Calu3 (cell line): ENCODE results near the gene LRMDA. TPM values are rescaled to one million over a fixed set of nuclear protein-coding genes. Genes with fewer than 3 reads are reported as not detected.
A peak's percentile ranks its signal among the peaks of the same experiment; 100 is the strongest.

Experiments used
- BruUV-seq: library from RNA; stranded (reverse); fragments of 400-500 nt; replicated peaks from 2 replicates; lab custom pipeline; 2021; lab: Mats Ljungman, UMichigan
- CTCF ChIA-PET: fragments of 300-600 bp; sonication (Branson Sonifier 250); formaldehyde crosslinking; loops from one replicate; lab custom pipeline; 2022; ENCODE audit warnings: antibody characterized with exemption; lab: Charles Lee
- DNase-seq: peaks from one replicate; pipeline ENCODE4 v3.0.0; 2022
- H3K27ac Mint-ChIP-seq: one replicate; pipeline ENCODE4 v1.8.0; 2022; ENCODE audit warnings: mixed read lengths; ENCODE audit not compliant: unreplicated experiment
- H3K27me3 Mint-ChIP-seq: one replicate; pipeline ENCODE4 v1.8.0; 2022; ENCODE audit warnings: mixed read lengths; ENCODE audit not compliant: unreplicated experiment
- H3K36me3 Mint-ChIP-seq: one replicate; pipeline ENCODE4 v1.8.0; 2022; ENCODE audit warnings: mild to moderate bottlenecking, moderate library complexity, mixed read lengths; ENCODE audit not compliant: insufficient read depth, unreplicated experiment
- H3K4me1 Mint-ChIP-seq: one replicate; pipeline ENCODE4 v1.8.0; 2022; ENCODE audit warnings: mild to moderate bottlenecking, low read depth, mixed read lengths; ENCODE audit not compliant: unreplicated experiment
- H3K4me3 Mint-ChIP-seq: one replicate; pipeline ENCODE4 v1.8.0; 2022; ENCODE audit warnings: mild to moderate bottlenecking, low read depth, moderate library complexity, mixed read lengths; ENCODE audit not compliant: unreplicated experiment
- H3K9me3 Mint-ChIP-seq: one replicate; pipeline ENCODE4 v1.8.0; 2022; ENCODE audit warnings: low read depth, mixed read lengths; ENCODE audit not compliant: unreplicated experiment
- CTCF ChIP-seq: fragments of 200-600 bp; IDR thresholded peaks from one replicate; pipeline ENCODE4 v1.8.0; 2022; ENCODE audit warnings: antibody characterized with exemption; ENCODE audit not compliant: unreplicated experiment
- intact Hi-C: fragments of 100-400 bp; cut with micrococcal nuclease; formaldehyde crosslinking; loops from one replicate; pipeline ENCODE4 v1.10.0; 2022; ENCODE audit not compliant: unreplicated experiment
- total RNA-seq: library from RNA; stranded (reverse); gene quantifications from 2 replicates; pipeline ENCODE4 v1.2.3, GENCODE V29; 2022

LRMDA gene
- total RNA-seq, 1 experiment from 2014 or later: 7.6 TPM

GRCh38 chr10:75408509-75408875 lies 22.9 kb upstream of the LRMDA start:
- Mint-ChIP-seq H3K27me3 (peaks cover 15% of the 10 kb centered on the region), H3K27ac (no peak overlapping the region), H3K4me3 (peak overlapping the region; percentile 94), H3K9me3 (no peaks in the 10 kb centered on the region), H3K4me1 (peaks cover 17% of the 10 kb centered on the region), H3K36me3 (peaks cover 52% of the 10 kb centered on the region)
- DNase-seq: no peak
- no TSS peak for BruUV-seq
- no peak for TF ChIP-seq CTCF
- CTCF ChIA-PET: no interaction called here
- intact Hi-C loops: loop anchor here (10.0 kb wide), 2 partner anchors 196 to 1136 kb away; no protein-coding TSS in a partner anchor

- intact Hi-C loops: loop anchor here (10.0 kb wide), 2 partner anchors 196 to 1136 kb away; no protein-coding TSS in a partner anchor
- CTCF ChIA-PET: interaction anchor here (1.6 kb wide), 1 partner anchor 8 kb away, joined by 4 read pairs; the partner anchor contains the start of gene ZNF503
- peaks cover 45% of the 10 kb centered on the region for H3K36me3 Mint-ChIP-seq
- peak overlapping the region; percentile 61 for H3K27ac Mint-ChIP-seq
- peaks cover 12% of the 10 kb centered on the region for H3K4me1 Mint-ChIP-seq
- TSS peak; percentile 73 for BruUV-seq
- no peak for TF ChIP-seq CTCF
- no peaks in the 10 kb centered on the region for H3K9me3 Mint-ChIP-seq
- peak; percentile 89 for DNase-seq
- peak overlapping the region; percentile 94 for H3K4me3 Mint-ChIP-seq
- H3K27me3 Mint-ChIP-seq: peaks cover 19% of the 10 kb centered on the region
Measured at GRCh38 chr10:75408911-75409885, 22.2 kb upstream of the LRMDA start.

- H3K4me1 Mint-ChIP-seq: peaks cover 7% of the 10 kb centered on the region
- intact Hi-C loops: no loop called here
- BruUV-seq: TSS peak; percentile 38
- no peak for TF ChIP-seq CTCF
- CTCF ChIA-PET: interaction anchor here (1.6 kb wide), 1 partner anchor 9 kb away, joined by 4 read pairs; the partner anchor contains the start of gene ZNF503
- no peaks in the 10 kb centered on the region for H3K9me3 Mint-ChIP-seq
- H3K27me3 Mint-ChIP-seq: peaks cover 28% of the 10 kb centered on the region
- H3K36me3 Mint-ChIP-seq: peaks cover 37% of the 10 kb centered on the region
- peak overlapping the region; percentile 94 for H3K4me3 Mint-ChIP-seq
- DNase-seq: no peak
- no peak overlapping the region for H3K27ac Mint-ChIP-seq
Measured at GRCh38 chr10:75410132-75411005, 21.1 kb upstream of the LRMDA start.

- CTCF ChIA-PET: interaction anchor here (0.6 to 1.6 kb wide), 2 partner anchors 13 to 199 kb away, joined by 5 to 8 read pairs; partner anchors contain the start of gene ZNF503
- no peak for DNase-seq
- no TSS peak for BruUV-seq
- no peaks in the 10 kb centered on the region for H3K4me1 Mint-ChIP-seq
- H3K27me3 Mint-ChIP-seq: peaks cover 44% of the 10 kb centered on the region
- intact Hi-C loops: no loop called here
- H3K27ac Mint-ChIP-seq: no peak overlapping the region
- H3K4me3 Mint-ChIP-seq: no peak overlapping the region
- peaks cover 12% of the 10 kb centered on the region for H3K36me3 Mint-ChIP-seq
- no peak for TF ChIP-seq CTCF
- H3K9me3 Mint-ChIP-seq: no peaks in the 10 kb centered on the region
Measured at GRCh38 chr10:75414527-75414926, 16.9 kb upstream of the LRMDA start.
